GM19467 (cell line): ENCODE measurements around the gene EFCAB10.
A peak's percentile ranks its signal among the peaks of the same experiment; 100 is the strongest.
"Not testable (repeated sequence)": the region's sequence is repeated elsewhere in the genome, so short reads cannot be mapped to it uniquely, and the experiment has no call there.

ENCODE experiments used
- ATAC-seq: cut with Tn5 transposase; IDR thresholded peaks from one replicate; pipeline ENCODE4 v1.9.1; 2021; ENCODE audit warnings: mild to moderate bottlenecking, moderate library complexity; ENCODE audit not compliant: unreplicated experiment

Gene EFCAB10

GRCh38 chr7:105532709-105533460 lies 48.4 kb downstream of the EFCAB10 start:
- no peak for ATAC-seq

GRCh38 chr7:105531792-105532671 lies 49.3 kb downstream of the EFCAB10 start, which contains the start of gene RINT1:
RINT1 (plus strand) TSS chr7:105532201; CDS start chr7:105532316, 115 bp downstream.
- peak; percentile 93 for ATAC-seq

- ATAC-seq, result no peak
These were observed 50.7 kb downstream of the EFCAB10 start for GRCh38 chr7:105530546-105530945.

- ATAC-seq, result no peak
These were observed 51.2 kb downstream of the EFCAB10 start for GRCh38 chr7:105530126-105530525.

- not testable (repeated sequence) for ATAC-seq
These were observed 53.6 kb downstream of the EFCAB10 start for GRCh38 chr7:105527737-105528136.

GRCh38 chr7:105524840-105525239 lies 56.5 kb downstream of the EFCAB10 start:
- no peak for ATAC-seq

- not testable (repeated sequence) for ATAC-seq
These were observed 56.9 kb downstream of the EFCAB10 start for GRCh38 chr7:105524423-105524822.

- ATAC-seq, result peak; percentile 88
These were observed 59.4 kb downstream of the EFCAB10 start, which contains the start of gene PUS7 for GRCh38 chr7:105521717-105522463. PUS7 (minus strand) TSS chr7:105522271; CDS start chr7:105508512, 13,759 bp downstream.

GRCh38 chr7:105521027-105521716 lies 60.1 kb downstream of the EFCAB10 start:
- peak; percentile 37 for ATAC-seq

GRCh38 chr7:105520620-105521019 lies 60.7 kb downstream of the EFCAB10 start:
- not testable (repeated sequence) for ATAC-seq

GRCh38 chr7:105519353-105519752 lies 61.9 kb downstream of the EFCAB10 start:
- no peak for ATAC-seq

GRCh38 chr7:105515610-105516009 lies 65.7 kb downstream of the EFCAB10 start:
- ATAC-seq, result not testable (repeated sequence)
